OCI-LY1 (cell line): ENCODE data around the gene MUC20.
"Not testable (repeated sequence)": the region's sequence is repeated elsewhere in the genome, so short reads cannot be mapped to it uniquely, and the experiment has no call there.

Experiments used
- CTCF ChIP-seq: fragments of 200-600 bp; sonication (generic), shearing (Covaris generic); IDR thresholded peaks from 2 replicates; pipeline ENCODE4 v1.5.1; 2017; ENCODE audit warnings: mild to moderate bottlenecking, antibody characterized with exemption, low read length, moderate library complexity, mixed read lengths
- EZH2 ChIP-seq: fragments of 200-600 bp; sonication (generic), shearing (Covaris generic); IDR thresholded peaks from 2 replicates; pipeline ENCODE4 v1.8.0; 2017; ENCODE audit warnings: borderline replicate concordance, mixed run types, mild to moderate bottlenecking, antibody characterized with exemption, low read length, moderate library complexity, mixed read lengths

- TF ChIP-seq CTCF, EZH2: not testable (repeated sequence)
Observed at GRCh38 chr3:195689184-195690070, 31.4 kb upstream of the MUC20 start.
